Testis (tissue), 3 donors: ENCODE data around the gene MUS81. TPM values are rescaled to one million over a fixed set of nuclear protein-coding genes. Genes with fewer than 3 reads are reported as not detected.

Experiments used
- DNase-seq: peaks from one replicate; pipeline ENCODE4 v3.0.0-alpha.2; 2019
- H3K27ac ChIP-seq, 2 donors: fragments of 200-600 bp; sonication (generic); one replicate each; pipeline ENCODE4 v1.5.1; 2019
- H3K27me3 ChIP-seq: fragments of 200-600 bp; sonication (generic); one replicate; pipeline ENCODE4 v1.5.1; 2019
- H3K36me3 ChIP-seq: fragments of 200-600 bp; sonication (generic); one replicate; pipeline ENCODE4 v1.5.1; 2017; ENCODE audit warnings: low read depth; ENCODE audit errors: missing control alignments
- H3K4me1 ChIP-seq: fragments of 200-600 bp; sonication (generic); one replicate; pipeline ENCODE4 v1.5.1; 2019
- H3K4me3 ChIP-seq, 2 donors: fragments of 200-600 bp; sonication (generic); one replicate each; pipeline ENCODE4 v1.5.1; 2017 to 2019
- H3K9me3 ChIP-seq: fragments of 200-600 bp; sonication (generic); one replicate; pipeline ENCODE4 v1.5.1; 2017
- CTCF ChIP-seq, 3 experiments: fragments of 450-650 bp in 2 of 3; fragments of 200-600 bp in 1 of 3; sonication (generic) in 1 of 3; IDR thresholded peaks; one replicate each; pipeline ENCODE4 v1.5.1; 2016 to 2019; ENCODE audit warnings: antibody characterized with exemption in 3 of 3, mild to moderate bottlenecking in 2 of 3, moderate library complexity in 1 of 3
- POLR2A ChIP-seq: fragments of 450-650 bp; IDR thresholded peaks from one replicate; pipeline ENCODE4 v1.6.1; 2017; ENCODE audit warnings: antibody characterized with exemption, mild to moderate bottlenecking, moderate library complexity
- WGBS, 2 donors: methylation state at CpG; one replicate each; pipeline ENCODE4 v1.1.5; 2018; 5-methylcytosine and 5-hydroxymethylcytosine counted together
- intact Hi-C: fragments of 100-400 bp; cut with DNase I; formaldehyde crosslinking; loops from one replicate; pipeline ENCODE4 v1.15.1; 2023; ENCODE audit warnings: low total_unique reads
- polyA plus RNA-seq: library from polyadenylated mRNA; stranded (reverse); fragments of 350-450 nt; fragmentation: Illumina TruSeq; extraction: RNeasy Lipid Tissue Mini Kit (QIAGEN cat#74804); gene quantifications from one replicate; pipeline ENCODE4 v1.2.3, GENCODE V29; 2014; ENCODE audit warnings: low read depth, low replicate concordance; ENCODE audit not compliant: insufficient read depth
- total RNA-seq, 2 donors: library from RNA; depleted of rRNA; stranded (reverse); fragments of >200 nt; gene quantifications; one replicate each; pipeline ENCODE4 v1.2.3, GENCODE V29; 2016

The MUS81 gene
- total and polyA plus RNA-seq, 3 donors from 2014 or later: 49.9 to 74.0 (median 57.2) TPM

- peaks cover 26% of the 10 kb centered on the region for H3K4me1 ChIP-seq
- H3K36me3 ChIP-seq: no peaks in the 10 kb centered on the region
- no peaks in the 10 kb centered on the region for H3K27me3 ChIP-seq
- H3K4me3 ChIP-seq: no peak overlapping the region
- 95% methylated on average over 4 of the region's 4 CpGs; no CpG with 5 or more reads in 1 of the 2 donors for WGBS, 2 donors
- DNase-seq: no peak
- no peaks in the 10 kb centered on the region for H3K9me3 ChIP-seq
- TF ChIP-seq CTCF (IDR thresholded peaks at IDR 0.05) (no peak), POLR2A (no peak)
- intact Hi-C loops: no loop called here
- H3K27ac ChIP-seq: no peak overlapping the region
Observed at GRCh38 chr11:65897020-65897471, 36.8 kb downstream of the MUS81 start.

DNA sequence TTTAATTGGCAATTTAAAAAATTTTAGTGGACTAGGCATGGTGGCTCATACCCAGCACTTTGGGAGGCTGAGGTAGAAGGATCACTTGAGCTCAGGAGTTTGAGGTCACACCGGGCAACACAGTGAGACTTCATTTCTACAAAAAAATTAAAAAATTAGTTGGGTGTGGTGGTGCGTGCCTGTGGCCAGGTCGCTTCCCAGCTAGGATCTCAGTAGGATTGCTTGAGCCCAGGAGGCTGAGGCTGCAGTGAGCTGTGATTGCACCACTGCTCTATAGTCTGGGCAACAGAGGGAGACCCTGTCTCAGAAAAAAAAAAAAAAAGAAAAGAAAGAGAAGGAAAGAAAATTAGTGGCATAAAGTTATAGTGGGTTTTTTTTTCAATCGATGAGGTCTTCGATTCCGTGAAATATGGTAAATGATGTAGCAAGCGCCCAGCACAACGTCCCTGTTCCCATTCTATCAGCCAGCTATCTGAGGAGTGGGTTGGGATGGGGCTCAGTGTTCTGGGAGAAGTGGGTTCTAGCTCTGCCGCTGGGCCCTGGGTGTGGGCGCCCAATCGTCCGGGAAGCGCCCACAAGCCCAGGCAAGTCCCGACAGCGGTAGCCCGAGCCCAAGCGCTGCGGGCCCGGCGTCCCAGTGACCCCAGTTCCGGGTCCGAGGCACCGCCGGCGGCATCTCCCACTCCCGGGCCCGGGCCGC lies 38.6 kb downstream of the MUS81 start:
- DNase-seq: no peak
- Histone ChIP-seq H3K36me3 (no peaks in the 10 kb centered on the region), H3K27me3 (no peaks in the 10 kb centered on the region), H3K4me1 (peaks cover 9% of the 10 kb centered on the region), H3K4me3 (peak overlapping the region; percentile 43 to 52), H3K27ac (no peak overlapping the region), H3K9me3 (no peaks in the 10 kb centered on the region)
- intact Hi-C loops: no loop called here
- TF ChIP-seq CTCF (IDR thresholded peaks at IDR 0.05): no peak
- no peak for TF ChIP-seq POLR2A
- WGBS, 2 donors: 24 to 56% methylated on average over 9 to 27 of the region's 28 CpGs

DNA sequence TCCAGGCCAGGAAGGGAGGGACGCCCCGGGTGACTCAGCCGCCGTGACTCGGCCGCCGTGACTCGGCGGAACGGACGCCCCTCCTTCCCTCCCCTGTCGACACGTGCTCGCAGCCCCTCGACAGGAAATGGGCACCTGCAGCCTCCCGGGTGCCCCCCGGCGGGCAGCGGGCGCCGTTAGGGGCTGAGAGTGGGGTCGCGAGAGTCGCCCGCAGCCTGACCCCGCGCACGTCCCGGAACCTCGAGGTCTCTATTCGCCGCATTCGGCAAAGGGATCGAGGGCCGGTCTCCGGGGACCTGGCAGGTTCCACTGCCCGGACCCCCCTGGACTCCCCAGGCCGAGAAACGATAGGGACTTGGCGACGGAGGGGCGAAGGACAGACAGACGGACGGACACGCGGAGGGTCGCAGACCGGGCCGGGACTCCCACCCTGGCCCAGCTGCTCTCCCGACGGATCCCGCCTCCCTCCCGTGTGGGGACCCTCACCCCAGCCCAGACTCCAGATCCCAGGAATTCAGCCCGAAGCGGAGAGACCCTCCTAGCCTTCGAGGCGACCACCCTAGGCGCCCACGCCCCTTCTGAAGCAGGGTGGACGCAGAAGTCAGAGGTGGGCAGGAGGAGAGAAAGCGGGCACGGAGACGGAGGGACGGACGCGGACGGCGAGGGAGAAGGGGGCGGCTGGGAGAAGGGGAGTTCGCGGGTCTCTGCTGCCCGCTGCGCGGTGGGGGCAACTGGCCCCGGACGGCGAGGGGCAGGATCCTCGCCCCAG lies 39.3 kb downstream of the MUS81 start:
- no peak overlapping the region for H3K27ac ChIP-seq
- no peak for DNase-seq
- H3K27me3 ChIP-seq: no peaks in the 10 kb centered on the region
- peaks cover 8% of the 10 kb centered on the region for H3K4me1 ChIP-seq
- H3K4me3 ChIP-seq: peak overlapping the region; percentile 43 to 52
- no peaks in the 10 kb centered on the region for H3K9me3 ChIP-seq
- TF ChIP-seq CTCF (IDR thresholded peaks at IDR 0.05) (no peak), POLR2A (no peak)
- 2% methylated on average over 50 of the region's 78 CpGs; no CpG with 5 or more reads in 1 of the 2 donors for WGBS, 2 donors
- H3K36me3 ChIP-seq: no peaks in the 10 kb centered on the region
- intact Hi-C loops: no loop called here

DNA sequence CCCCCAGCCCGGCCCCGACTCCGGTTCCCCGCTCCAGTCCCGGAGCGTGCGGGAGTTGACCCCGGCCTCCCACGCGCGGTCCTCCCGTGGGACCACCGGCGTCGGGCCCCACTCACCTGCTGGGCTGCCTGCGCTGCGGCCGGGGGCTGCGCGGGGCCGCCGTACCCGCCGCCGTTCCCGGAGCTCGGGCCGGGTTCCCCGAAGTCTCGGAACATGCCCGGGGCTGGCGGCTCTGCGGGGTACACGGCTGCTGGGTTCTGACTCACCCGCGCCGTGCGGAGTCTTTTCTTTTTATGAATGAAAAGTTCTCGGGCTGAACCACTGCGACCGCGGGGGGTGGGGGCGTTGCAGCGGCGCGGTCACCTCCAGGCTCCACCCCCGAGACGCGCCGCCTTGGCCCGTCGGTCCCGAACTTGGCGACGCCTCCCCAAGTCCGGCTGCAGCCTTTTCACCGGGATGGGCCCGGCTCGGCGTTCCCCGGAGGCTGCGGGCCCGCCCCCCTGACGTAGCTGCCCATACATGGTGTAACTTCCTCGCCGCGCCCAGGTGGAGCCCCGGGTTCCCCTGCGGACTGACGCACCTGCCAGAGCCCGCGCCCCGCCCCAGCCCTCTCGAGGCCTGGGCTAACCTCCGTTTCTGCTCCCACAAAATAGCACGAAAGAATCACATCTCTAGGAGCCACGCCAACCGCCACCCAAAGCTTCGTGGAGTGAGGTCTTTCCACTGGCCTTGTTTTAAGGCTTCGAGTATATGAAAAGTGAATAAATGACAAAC lies 40.1 kb downstream of the MUS81 start, which contains the start of gene FOSL1:
Gene FOSL1, minus strand, starts transcription at position 264 of the 774 bp plus-strand sequence. Its CDS starts 49 bp downstream, at position 215.
- Histone ChIP-seq H3K4me1 (peaks cover 8% of the 10 kb centered on the region), H3K27ac (no peak within 1 kb of the TSS), H3K9me3 (no peaks in the 10 kb centered on the region), H3K27me3 (no peaks in the 10 kb centered on the region), H3K36me3 (no peaks in the 10 kb centered on the region), H3K4me3 (peak within 1 kb of the TSS; percentile 43 to 52)
- WGBS, 2 donors: 5 to 10% methylated on average over 14 to 36 of the region's 80 CpGs
- DNase-seq: peak; percentile 87
- intact Hi-C loops: no loop called here
- TF ChIP-seq CTCF (IDR thresholded peaks at IDR 0.05) (no peak), POLR2A (no peak)
